Caco-2 (cell line): Measurements from ENCODE around the gene ARHGEF40. TPM values are rescaled to one million over a fixed set of nuclear protein-coding genes. Genes with fewer than 3 reads are reported as not detected.
A peak's percentile ranks its signal among the peaks of the same experiment; 100 is the strongest.

Experiments
- BruUV-seq: library from RNA; stranded (reverse); fragments of 400-500 nt; replicated peaks from 2 replicates; lab custom pipeline; 2021; lab: Mats Ljungman, UMichigan
- CTCF ChIA-PET: fragments of 300-600 bp; sonication (Branson Sonifier 250); formaldehyde crosslinking; loops from one replicate; lab custom pipeline; 2022; ENCODE audit warnings: antibody characterized with exemption; lab: Charles Lee
- POLR2A ChIA-PET: fragments of 300-600 bp; sonication (Branson Sonifier 250); formaldehyde crosslinking; loops from one replicate; lab custom pipeline; 2022; ENCODE audit warnings: antibody characterized with exemption; lab: Charles Lee
- DNase-seq, 2 experiments: peaks; one replicate each; pipeline versions ENCODE4 v3.0.0 to v3.0.0-alpha.2; 2020 to 2022
- H3K27me3 ChIP-seq: replicated peaks from 2 replicates; pipeline ENCODE4 v1.6.0; 2011; ENCODE audit warnings: low read length; ENCODE audit not compliant: control insufficient read depth, insufficient read depth
- H3K36me3 ChIP-seq: 2 replicates; pipeline ENCODE4 v1.5.1; 2011; ENCODE audit warnings: low read length; ENCODE audit not compliant: control insufficient read depth, insufficient read depth
- H3K4me1 ChIP-seq: fragments of 250-450 bp; sonication (Bioruptor Pico); 2 replicates; pipeline ENCODE4 v1.5.1; 2020; ENCODE audit warnings: mild to moderate bottlenecking
- H3K4me3 ChIP-seq: 2 replicates; pipeline ENCODE4 v1.5.1; 2011; ENCODE audit warnings: low read depth, mild to moderate bottlenecking, control low read depth, low read length
- H3K9me3 ChIP-seq: fragments of 250-450 bp; sonication (Bioruptor Pico); 2 replicates; pipeline ENCODE4 v1.5.1; 2020; ENCODE audit warnings: mild to moderate bottlenecking, moderate library complexity
- H3K27ac Mint-ChIP-seq: one replicate; pipeline ENCODE4 v1.8.0; 2022; ENCODE audit warnings: mixed read lengths; ENCODE audit not compliant: unreplicated experiment
- H3K27me3 Mint-ChIP-seq: one replicate; pipeline ENCODE4 v1.8.0; 2022; ENCODE audit warnings: mixed read lengths; ENCODE audit not compliant: insufficient read depth, unreplicated experiment
- H3K36me3 Mint-ChIP-seq: one replicate; pipeline ENCODE4 v1.8.0; 2022; ENCODE audit warnings: mild to moderate bottlenecking, mixed read lengths; ENCODE audit not compliant: insufficient read depth, unreplicated experiment
- H3K4me1 Mint-ChIP-seq: one replicate; pipeline ENCODE4 v1.8.0; 2022; ENCODE audit warnings: low read depth, mixed read lengths; ENCODE audit not compliant: unreplicated experiment
- H3K4me3 Mint-ChIP-seq: one replicate; pipeline ENCODE4 v1.8.0; 2022; ENCODE audit warnings: mild to moderate bottlenecking, moderate library complexity, mixed read lengths; ENCODE audit not compliant: unreplicated experiment
- H3K9me3 Mint-ChIP-seq: one replicate; pipeline ENCODE4 v1.8.0; 2022; ENCODE audit warnings: mixed read lengths; ENCODE audit not compliant: unreplicated experiment
- CTCF ChIP-seq, 2 experiments: fragments of 200-600 bp in 1 of 2; IDR thresholded peaks; 1 replicate in 1 of 2; 2 replicates in 1 of 2; pipeline versions ENCODE4 v1.5.1 to v1.8.0; 2011 to 2022; ENCODE audit warnings: antibody characterized with exemption in 1 of 2, control low read depth in 1 of 2, inconsistent platforms in 1 of 2, low read depth in 1 of 2, low read length in 1 of 2, mild to moderate bottlenecking in 1 of 2, moderate library complexity in 1 of 2; ENCODE audit not compliant: insufficient read depth in 1 of 2, severe bottlenecking in 1 of 2, unreplicated experiment in 1 of 2
- intact Hi-C: fragments of 100-400 bp; cut with micrococcal nuclease; formaldehyde crosslinking; loops from one replicate; pipeline ENCODE4 v1.10.0; 2022; ENCODE audit not compliant: unreplicated experiment
- total RNA-seq: library from RNA; stranded (reverse); gene quantifications from 2 replicates; pipeline ENCODE4 v1.2.3, GENCODE V29; 2022

The ARHGEF40 gene
- total RNA-seq, 1 experiment from 2014 or later: 7.1 TPM

- H3K36me3 ChIP-seq: no peaks in the 10 kb centered on the region
- H3K9me3 ChIP-seq: no peaks in the 10 kb centered on the region
- H3K4me1 ChIP-seq: peaks cover 6% of the 10 kb centered on the region
- no TSS peak for BruUV-seq
- no peaks in the 10 kb centered on the region for H3K9me3 Mint-ChIP-seq
- peaks cover 8% of the 10 kb centered on the region for H3K27me3 Mint-ChIP-seq
- H3K27me3 ChIP-seq: no peaks in the 10 kb centered on the region
- POLR2A ChIA-PET: interaction anchor here (1.3 kb wide), 1 partner anchor 34 kb away, joined by 6 read pairs; no protein-coding TSS in a partner anchor
- no peak overlapping the region for H3K27ac Mint-ChIP-seq
- CTCF ChIA-PET: interaction anchor here (0.7 to 3.8 kb wide), 15 partner anchors 15 to 55 kb away, joined by 4 to 127 read pairs (median 13); no protein-coding TSS in a partner anchor
- peak overlapping the region; percentile 84 for H3K4me3 Mint-ChIP-seq
- no peaks in the 10 kb centered on the region for H3K4me1 Mint-ChIP-seq
- no peaks in the 10 kb centered on the region for H3K36me3 Mint-ChIP-seq
- peak in 1 of 2 experiments; percentile 17 for DNase-seq
- intact Hi-C loops: loop anchor here (5.0 kb wide), 1 partner anchor 123 kb away; no protein-coding TSS in a partner anchor
- peak overlapping the region; percentile 76 for H3K4me3 ChIP-seq
- no peak for TF ChIP-seq CTCF (IDR thresholded peaks at IDR 0.05; ENCODE audit: insufficient read depth in 1 of 2, low read depth in 1 of 2, low read length in 1 of 2, severe bottlenecking in 1 of 2, unreplicated experiment in 1 of 2)
Measured at GRCh38 chr14:21069388-21070082, 569 bp upstream of the ARHGEF40 start.

- no peaks in the 10 kb centered on the region for H3K9me3 ChIP-seq
- H3K27ac Mint-ChIP-seq: peak overlapping the region; percentile 22
- H3K4me3 ChIP-seq: peak overlapping the region; percentile 76
- no TSS peak for BruUV-seq
- H3K4me3 Mint-ChIP-seq: peak overlapping the region; percentile 84
- H3K9me3 Mint-ChIP-seq: no peaks in the 10 kb centered on the region
- H3K36me3 Mint-ChIP-seq: no peaks in the 10 kb centered on the region
- H3K27me3 ChIP-seq: no peaks in the 10 kb centered on the region
- no peaks in the 10 kb centered on the region for H3K4me1 Mint-ChIP-seq
- intact Hi-C loops: no loop called here
- ChIA-PET CTCF (interaction anchor here (0.6 to 3.4 kb wide), 11 partner anchors 17 to 100 kb away, joined by 3 to 50 read pairs (median 6); no protein-coding TSS in a partner anchor), POLR2A (interaction anchor here (0.6 to 1.3 kb wide), 2 partner anchors 33 to 56 kb away, joined by 4 to 6 read pairs; no protein-coding TSS in a partner anchor)
- H3K4me1 ChIP-seq: peaks cover 6% of the 10 kb centered on the region
- peak in 1 of 2 experiments; percentile 52 for DNase-seq
- H3K27me3 Mint-ChIP-seq: peaks cover 5% of the 10 kb centered on the region
- no peaks in the 10 kb centered on the region for H3K36me3 ChIP-seq
- TF ChIP-seq CTCF (IDR thresholded peaks at IDR 0.05; ENCODE audit: insufficient read depth in 1 of 2, low read depth in 1 of 2, low read length in 1 of 2, severe bottlenecking in 1 of 2, unreplicated experiment in 1 of 2): peak in 1 of 2 experiments; percentile 30
Measured at GRCh38 chr14:21070610-21071224, 613 bp downstream of the ARHGEF40 start.
